PC-9 (cell line): ENCODE data around the gene UNC93A. TPM values are rescaled to one million over a fixed set of nuclear protein-coding genes. Genes with fewer than 3 reads are reported as not detected.

ENCODE experiments used
- BruUV-seq: library from RNA; stranded (reverse); fragments of 400-500 nt; replicated peaks from 2 replicates; lab custom pipeline; 2021; lab: Mats Ljungman, UMichigan
- CTCF ChIA-PET: fragments of 300-600 bp; sonication (Branson Sonifier 250); formaldehyde crosslinking; loops from one replicate; lab custom pipeline; 2022; ENCODE audit warnings: antibody characterized with exemption; lab: Charles Lee
- POLR2A ChIA-PET: fragments of 300-600 bp; sonication (Branson Sonifier 250); formaldehyde crosslinking; loops from one replicate; lab custom pipeline; 2022; ENCODE audit warnings: antibody characterized with exemption; ENCODE audit not compliant: unreplicated experiment; lab: Charles Lee
- DNase-seq, 2 experiments: peaks; one replicate each; pipeline versions ENCODE4 v3.0.0 to v3.0.0-alpha.2; 2015 to 2022; ENCODE audit warnings: mixed read lengths in 1 of 2
- H2AFZ ChIP-seq: fragments of 200-600 bp; sonication (generic); 2 replicates; pipeline ENCODE4 v1.8.1; 2017; ENCODE audit warnings: antibody characterized with exemption
- H3F3A ChIP-seq: fragments of 200-600 bp; sonication (generic); 2 replicates; pipeline ENCODE4 v1.8.1; 2017; ENCODE audit warnings: antibody characterized with exemption, mild to moderate bottlenecking, low read depth; ENCODE audit not compliant: insufficient read depth
- H3K27ac ChIP-seq: fragments of 200-600 bp; sonication (generic); 2 replicates; pipeline ENCODE4 v1.6.1; 2016; ENCODE audit warnings: mixed run types
- H3K27me3 ChIP-seq: fragments of 200-600 bp; sonication (generic); 2 replicates; pipeline ENCODE4 v1.6.1; 2016; ENCODE audit warnings: low read depth, mixed run types; ENCODE audit not compliant: insufficient read depth
- H3K36me3 ChIP-seq: fragments of 200-600 bp; sonication (generic); 2 replicates; pipeline ENCODE4 v1.6.1; 2016; ENCODE audit warnings: low read depth, mixed run types
- H3K4me1 ChIP-seq: fragments of 200-600 bp; sonication (generic); replicated peaks from 2 replicates; pipeline ENCODE4 v1.6.1; 2016; ENCODE audit warnings: mixed run types; ENCODE audit not compliant: insufficient read depth
- H3K4me2 ChIP-seq: fragments of 200-600 bp; sonication (generic); 2 replicates; pipeline ENCODE4 v1.6.1; 2017; ENCODE audit warnings: mixed run types
- H3K4me3 ChIP-seq: fragments of 200-600 bp; sonication (generic); 2 replicates; pipeline ENCODE4 v1.6.1; 2016; ENCODE audit warnings: mixed run types
- H3K79me2 ChIP-seq: fragments of 200-600 bp; sonication (generic); 2 replicates; pipeline ENCODE4 v1.6.1; 2017; ENCODE audit warnings: low read depth, mixed run types
- H3K9me2 ChIP-seq: fragments of 200-600 bp; sonication (generic); 2 replicates; pipeline ENCODE4 v1.8.1; 2017; ENCODE audit warnings: mild to moderate bottlenecking; ENCODE audit not compliant: insufficient read depth
- H3K9me3 ChIP-seq: fragments of 200-600 bp; sonication (generic); 2 replicates; pipeline ENCODE4 v1.8.1; 2016; ENCODE audit warnings: low read depth; ENCODE audit not compliant: insufficient read depth
- H4K20me1 ChIP-seq: fragments of 200-600 bp; sonication (generic); 2 replicates; pipeline ENCODE4 v1.8.1; 2017; ENCODE audit not compliant: insufficient read depth
- EZH2 ChIP-seq: fragments of 200-600 bp; sonication (generic); IDR thresholded peaks from 2 replicates; pipeline ENCODE4 v1.8.0; 2017; ENCODE audit warnings: antibody characterized with exemption, low read depth
- intact Hi-C: fragments of 100-400 bp; cut with micrococcal nuclease; formaldehyde crosslinking; loops from one replicate; pipeline ENCODE4 v1.10.0; 2022; ENCODE audit not compliant: unreplicated experiment
- total RNA-seq: library from RNA; stranded (reverse); gene quantifications from 2 replicates; pipeline ENCODE4 v1.2.3, GENCODE V29; 2021
- TF ChIP-seq, protein P1 (sequence below): fragments of 200-600 bp; sonication (generic); conservative IDR thresholded peaks from 2 replicates; pipeline ENCODE4 v1.6.1; 2017; ENCODE audit warnings: mixed run types, antibody characterized with exemption, mild to moderate bottlenecking, moderate library complexity

UNC93A gene
- total RNA-seq, 1 experiment from 2014 or later: not detected

DNA sequence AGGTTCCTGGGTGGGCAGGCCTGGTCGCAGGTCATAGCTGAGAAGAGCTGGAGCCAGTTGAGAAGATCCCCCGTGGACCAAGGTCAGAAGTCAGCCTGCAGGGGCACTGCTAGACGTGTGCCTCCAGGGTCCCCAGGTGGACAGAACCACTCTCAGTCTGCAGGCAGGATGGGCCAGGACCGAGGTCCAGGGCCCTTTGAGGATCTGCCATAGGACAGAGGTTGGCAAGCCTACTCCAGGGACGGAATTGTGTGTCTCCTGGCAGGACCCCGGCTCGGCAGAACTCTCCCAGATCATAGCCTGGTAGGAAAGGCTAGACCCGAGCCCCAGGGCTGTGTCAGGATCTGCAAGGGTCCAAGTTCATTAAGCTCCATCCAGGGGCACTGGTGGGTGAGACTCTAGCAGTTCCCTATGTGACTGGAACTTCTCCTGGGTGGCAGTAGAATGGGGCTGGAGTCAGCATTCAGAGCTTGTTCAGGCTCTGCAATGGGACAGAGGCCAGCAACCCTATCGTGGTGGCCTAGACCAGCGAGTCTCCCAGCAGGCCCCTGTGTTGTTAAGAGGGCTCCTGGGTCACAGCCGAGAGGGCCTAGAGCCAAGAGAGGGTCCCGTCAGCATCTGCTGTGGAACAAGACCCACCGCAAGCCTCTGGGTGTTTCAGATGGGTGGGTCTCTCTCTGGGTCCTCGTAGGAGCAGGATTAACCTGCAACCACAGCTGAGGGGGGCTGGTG lies 51.9 kb downstream of the UNC93A start:
- H3K27ac ChIP-seq: no peak overlapping the region
- peaks cover 1% of the 10 kb centered on the region; the same call in 1 of the 2 replicates for H3K9me3 ChIP-seq
- no peaks in the 10 kb centered on the region for H3K79me2 ChIP-seq
- DNase-seq: no peak
- H3K9me2 ChIP-seq: no peaks in the 10 kb centered on the region
- H2AFZ ChIP-seq: no peak overlapping the region
- H3K4me2 ChIP-seq: no peak overlapping the region
- CTCF ChIA-PET: no interaction called here
- no peak overlapping the region for H3K4me3 ChIP-seq
- no peaks in the 10 kb centered on the region for H3K36me3 ChIP-seq
- no peaks in the 10 kb centered on the region; the same call in 1 of the 2 replicates for H4K20me1 ChIP-seq
- POLR2A ChIA-PET: no interaction called here
- TF ChIP-seq, protein P1, sequence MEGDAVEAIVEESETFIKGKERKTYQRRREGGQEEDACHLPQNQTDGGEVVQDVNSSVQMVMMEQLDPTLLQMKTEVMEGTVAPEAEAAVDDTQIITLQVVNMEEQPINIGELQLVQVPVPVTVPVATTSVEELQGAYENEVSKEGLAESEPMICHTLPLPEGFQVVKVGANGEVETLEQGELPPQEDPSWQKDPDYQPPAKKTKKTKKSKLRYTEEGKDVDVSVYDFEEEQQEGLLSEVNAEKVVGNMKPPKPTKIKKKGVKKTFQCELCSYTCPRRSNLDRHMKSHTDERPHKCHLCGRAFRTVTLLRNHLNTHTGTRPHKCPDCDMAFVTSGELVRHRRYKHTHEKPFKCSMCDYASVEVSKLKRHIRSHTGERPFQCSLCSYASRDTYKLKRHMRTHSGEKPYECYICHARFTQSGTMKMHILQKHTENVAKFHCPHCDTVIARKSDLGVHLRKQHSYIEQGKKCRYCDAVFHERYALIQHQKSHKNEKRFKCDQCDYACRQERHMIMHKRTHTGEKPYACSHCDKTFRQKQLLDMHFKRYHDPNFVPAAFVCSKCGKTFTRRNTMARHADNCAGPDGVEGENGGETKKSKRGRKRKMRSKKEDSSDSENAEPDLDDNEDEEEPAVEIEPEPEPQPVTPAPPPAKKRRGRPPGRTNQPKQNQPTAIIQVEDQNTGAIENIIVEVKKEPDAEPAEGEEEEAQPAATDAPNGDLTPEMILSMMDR: no peak
- no peak for TF ChIP-seq EZH2
- no TSS peak for BruUV-seq
- H3F3A ChIP-seq: peaks cover 3% of the 10 kb centered on the region
- H3K27me3 ChIP-seq: peaks cover 71% of the 10 kb centered on the region
- intact Hi-C loops: no loop called here
- no peaks in the 10 kb centered on the region for H3K4me1 ChIP-seq

DNA sequence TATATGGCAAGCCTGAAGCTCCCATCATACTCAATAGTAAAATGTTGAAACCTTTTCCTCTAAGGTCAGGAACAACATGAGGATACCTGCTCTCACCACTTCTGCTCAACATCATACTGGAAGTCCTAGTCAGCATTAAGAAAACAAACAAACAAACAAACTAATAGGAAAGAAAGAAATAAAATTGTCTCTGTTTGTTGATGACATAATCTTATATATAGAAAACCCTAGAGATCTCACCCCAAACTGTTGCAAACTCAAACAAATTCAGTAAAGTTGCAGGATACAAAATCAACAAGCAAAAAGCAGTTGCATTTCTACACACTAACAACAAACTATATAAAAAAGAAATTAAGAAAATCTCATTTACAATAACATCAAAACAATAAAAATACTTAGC lies 54.2 kb downstream of the UNC93A start:
- POLR2A ChIA-PET: no interaction called here
- H3K4me3 ChIP-seq: no peak overlapping the region
- H3K4me2 ChIP-seq: no peak overlapping the region
- CTCF ChIA-PET: no interaction called here
- no peaks in the 10 kb centered on the region for H3K4me1 ChIP-seq
- H3K79me2 ChIP-seq: no peaks in the 10 kb centered on the region
- no TSS peak for BruUV-seq
- no peak overlapping the region for H3K27ac ChIP-seq
- H3K9me2 ChIP-seq: no peaks in the 10 kb centered on the region
- H2AFZ ChIP-seq: no peak overlapping the region
- no peaks in the 10 kb centered on the region for H3F3A ChIP-seq
- intact Hi-C loops: no loop called here
- H3K36me3 ChIP-seq: no peaks in the 10 kb centered on the region
- TF ChIP-seq, protein P1: no peak
- TF ChIP-seq EZH2: no peak
- no peak for DNase-seq
- no peaks in the 10 kb centered on the region; the same call in 1 of the 2 replicates for H4K20me1 ChIP-seq
- peaks cover 73% of the 10 kb centered on the region for H3K27me3 ChIP-seq
- no peaks in the 10 kb centered on the region for H3K9me3 ChIP-seq

DNA sequence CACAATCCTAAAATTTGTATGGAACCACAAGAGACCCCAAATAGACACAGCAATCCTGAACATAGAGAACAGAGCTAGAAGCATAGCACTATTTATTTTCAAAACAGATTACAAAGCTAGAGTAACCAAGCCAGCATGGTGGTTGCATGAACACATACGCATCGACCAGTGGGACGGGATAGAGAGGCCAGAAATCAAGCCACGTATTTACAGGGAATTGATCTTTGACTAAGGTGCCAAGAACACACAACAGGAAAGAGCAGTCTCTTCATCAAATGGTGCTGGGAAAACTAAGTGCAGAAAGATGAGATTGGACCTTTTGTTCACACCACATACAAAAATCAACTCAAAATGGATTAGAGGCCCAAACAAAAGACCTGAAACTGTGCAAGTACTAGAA lies 54.8 kb downstream of the UNC93A start:
- Histone ChIP-seq H3K4me1 (no peaks in the 10 kb centered on the region), H2AFZ (no peak overlapping the region), H3K9me3 (no peaks in the 10 kb centered on the region), H3K27ac (no peak overlapping the region), H3F3A (no peaks in the 10 kb centered on the region), H3K4me2 (no peak overlapping the region), H3K4me3 (no peak overlapping the region), H3K79me2 (no peaks in the 10 kb centered on the region), H3K9me2 (no peaks in the 10 kb centered on the region), H3K36me3 (no peaks in the 10 kb centered on the region), H3K27me3 (peaks cover 67% of the 10 kb centered on the region), H4K20me1 (no peaks in the 10 kb centered on the region; the same call in 1 of the 2 replicates)
- intact Hi-C loops: no loop called here
- CTCF ChIA-PET: no interaction called here
- BruUV-seq: no TSS peak
- no peak for DNase-seq
- TF ChIP-seq, protein P1: no peak
- TF ChIP-seq EZH2: no peak
- POLR2A ChIA-PET: no interaction called here
